HCT116 (cell line): ENCODE results near the gene RNF152. TPM values are rescaled to one million over a fixed set of nuclear protein-coding genes. Genes with fewer than 3 reads are reported as not detected.

ENCODE experiments used
- ATAC-seq: fragments of 200-7000 bp; cut with Tn5 transposase; 2 replicates; pipeline ENCODE4 v1.9.1; 2020; ENCODE audit warnings: mild to moderate bottlenecking, moderate library complexity
- BruUV-seq: library from RNA; stranded (reverse); fragments of 400-500 nt; replicated peaks from 2 replicates; lab custom pipeline; 2021; lab: Mats Ljungman, UMichigan
- CTCF ChIA-PET: fragments of 300-600 bp; sonication (Branson Sonifier 250); formaldehyde crosslinking; loops from one replicate; lab custom pipeline; 2021; ENCODE audit warnings: antibody characterized with exemption; lab: Charles Lee
- POLR2A ChIA-PET: fragments of 300-600, 350-600 bp; sonication (Branson Sonifier 250); formaldehyde crosslinking; loops from one replicate; lab custom pipeline; 2021; ENCODE audit warnings: antibody characterized with exemption; lab: Charles Lee
- RAD21 ChIA-PET, 2 experiments: fragments of 300-600 bp; sonication (Branson Sonifier 250); formaldehyde crosslinking; loops; one replicate each; lab custom pipeline; 2023; ENCODE audit warnings: low total read pairs in 2 of 2; ENCODE audit not compliant: uncharacterized antibody in 2 of 2, unreplicated experiment in 2 of 2, low non-redundant PET in 1 of 2; lab: Charles Lee
- DNase-seq: peaks from one replicate; pipeline ENCODE4 v3.0.0-alpha.2; 2010; ENCODE audit warnings: low read depth, low spot score
- H2AFZ ChIP-seq: fragments of 200-600 bp; shearing (Covaris generic), sonication (generic); 2 replicates; pipeline ENCODE4 v1.6.1; 2017; ENCODE audit warnings: low read depth, mixed run types, mixed read lengths, antibody characterized with exemption, low read length; ENCODE audit not compliant: poor library complexity, severe bottlenecking
- H3K27ac ChIP-seq: 2 replicates; pipeline ENCODE4 v1.5.1; 2012; ENCODE audit warnings: low read depth, low read length
- H3K27me3 ChIP-seq: fragments of 200-600 bp; sonication (generic); 2 replicates; pipeline ENCODE4 v1.6.1; 2016; ENCODE audit warnings: mixed run types, low read length, mixed read lengths; ENCODE audit not compliant: insufficient read depth
- H3K36me3 ChIP-seq, 2 experiments: fragments of 200-500 bp in 1 of 2; fragments of 200-600 bp in 1 of 2; sonication (Bioruptor generic) in 1 of 2; sonication (generic) in 1 of 2; 2 replicates each; pipeline versions ENCODE4 v1.5.1 to v1.6.1; 2014 to 2016; ENCODE audit warnings: low read length in 2 of 2, inconsistent platforms in 1 of 2, mixed read lengths in 1 of 2, mixed run types in 1 of 2; ENCODE audit not compliant: insufficient read depth in 2 of 2, control insufficient read depth in 1 of 2
- H3K4me1 ChIP-seq, 2 experiments: fragments of 200-600 bp in 1 of 2; sonication (generic) in 1 of 2; 2 replicates each; pipeline versions ENCODE4 v1.5.1 to v1.6.1; 2012 to 2017; ENCODE audit warnings: low read length in 2 of 2, inconsistent platforms in 1 of 2, mild to moderate bottlenecking in 1 of 2, mixed read lengths in 1 of 2, mixed run types in 1 of 2, moderate library complexity in 1 of 2; ENCODE audit not compliant: insufficient read depth in 2 of 2, control insufficient read depth in 1 of 2
- H3K4me2 ChIP-seq: fragments of 200-600 bp; sonication (generic); 2 replicates; pipeline ENCODE4 v1.6.1; 2017; ENCODE audit warnings: mixed run types, low read length, mixed read lengths
- H3K4me3 ChIP-seq, 2 experiments: fragments of 200-600 bp in 1 of 2; sonication (generic) in 1 of 2; replicated peaks in 1 of 2; 2 replicates each; pipeline ENCODE4 v1.5.1; 2011 to 2016; ENCODE audit warnings: low read length in 2 of 2, control low read depth in 1 of 2, low read depth in 1 of 2, mild to moderate bottlenecking in 1 of 2, mixed read lengths in 1 of 2, mixed run types in 1 of 2
- H3K79me2 ChIP-seq: fragments of 200-600 bp; sonication (generic); 2 replicates; pipeline ENCODE4 v1.6.1; 2017; ENCODE audit warnings: mild to moderate bottlenecking, mixed run types, low read length, moderate library complexity, mixed read lengths; ENCODE audit not compliant: insufficient read depth
- H3K9ac ChIP-seq: fragments of 200-600 bp; sonication (generic); 2 replicates; pipeline ENCODE4 v1.6.1; 2016; ENCODE audit warnings: low read length, mixed read lengths
- H3K9me2 ChIP-seq: fragments of 200-600 bp; sonication (generic), shearing (Covaris generic); 2 replicates; pipeline ENCODE4 v1.6.1; 2017; ENCODE audit warnings: mixed run types, mild to moderate bottlenecking, moderate library complexity; ENCODE audit not compliant: insufficient read depth
- H3K9me3 ChIP-seq, 2 experiments: fragments of 200-500 bp in 1 of 2; fragments of 200-600 bp in 1 of 2; sonication (Bioruptor generic) in 1 of 2; sonication (generic) in 1 of 2; 2 replicates each; pipeline ENCODE4 v1.6.1; 2014 to 2017; ENCODE audit warnings: low read length in 2 of 2, mixed read lengths in 2 of 2, inconsistent platforms in 1 of 2, low read depth in 1 of 2, mild to moderate bottlenecking in 1 of 2, mixed run types in 1 of 2, moderate library complexity in 1 of 2; ENCODE audit not compliant: control insufficient read depth in 1 of 2, insufficient read depth in 1 of 2
- H4K20me1 ChIP-seq: fragments of 200-600 bp; sonication (generic), shearing (Covaris generic); 2 replicates; pipeline ENCODE4 v1.6.1; 2017; ENCODE audit warnings: mixed run types, mild to moderate bottlenecking, moderate library complexity; ENCODE audit not compliant: insufficient read depth
- EGR1 ChIP-seq: IDR thresholded peaks from 2 replicates; pipeline ENCODE4 v1.6.1; 2012; ENCODE audit warnings: low read depth
- ELF1 ChIP-seq: IDR thresholded peaks from 2 replicates; pipeline ENCODE4 v1.6.1; 2012; ENCODE audit warnings: low read depth, borderline replicate concordance
- JUND ChIP-seq: IDR thresholded peaks from 2 replicates; pipeline ENCODE4 v1.6.1; 2012
- POLR2A ChIP-seq: IDR thresholded peaks from 2 replicates; pipeline ENCODE4 v1.7.0; 2011; ENCODE audit warnings: borderline replicate concordance; ENCODE audit not compliant: insufficient read depth, insufficient read length; ENCODE audit errors: extremely low read depth
- POLR2AphosphoS5 ChIP-seq: IDR thresholded peaks from 2 replicates; pipeline ENCODE4 v1.6.1; 2011; ENCODE audit warnings: mild to moderate bottlenecking, low read depth, low read length, moderate library complexity
- RAD21 ChIP-seq: IDR thresholded peaks from 2 replicates; pipeline ENCODE4 v1.6.1; 2012; ENCODE audit warnings: low read depth, mild to moderate bottlenecking
- SP1 ChIP-seq: IDR thresholded peaks from 2 replicates; pipeline ENCODE4 v1.6.1; 2012; ENCODE audit warnings: low read depth
- TCF7L2 ChIP-seq: IDR thresholded peaks from 2 replicates; pipeline ENCODE4 v1.7.0; 2011; ENCODE audit warnings: borderline replicate concordance, inconsistent platforms; ENCODE audit not compliant: insufficient read depth, insufficient read length; ENCODE audit errors: extremely low read depth
- YY1 ChIP-seq: IDR thresholded peaks from 2 replicates; pipeline ENCODE4 v1.6.1; 2011; ENCODE audit warnings: low read length, low read depth, moderate library complexity, mild to moderate bottlenecking; ENCODE audit not compliant: insufficient replicate concordance; ENCODE audit errors: extremely low read depth
- ZFX ChIP-seq: fragments of 450-650 bp; IDR thresholded peaks from 2 replicates; pipeline ENCODE4 v1.6.1; 2017
- intact Hi-C: fragments of 100-400 bp; cut with micrococcal nuclease; formaldehyde crosslinking; loops from 2 replicates; pipeline ENCODE4 v1.10.0; 2022
- total RNA-seq: library from RNA; stranded (reverse); gene quantifications from one replicate; pipeline ENCODE4 v1.2.1, GENCODE V29; 2021; ENCODE audit not compliant: unreplicated experiment
- TF ChIP-seq, protein P1 (sequence below): IDR thresholded peaks from 2 replicates; pipeline ENCODE4 v1.6.1; 2012
- TF ChIP-seq, protein P2 (sequence below): IDR thresholded peaks from 2 replicates; pipeline ENCODE4 v1.6.1; 2012

RNF152 gene
- total RNA-seq, 1 experiment from 2014 or later = 0.47 TPM

DNA sequence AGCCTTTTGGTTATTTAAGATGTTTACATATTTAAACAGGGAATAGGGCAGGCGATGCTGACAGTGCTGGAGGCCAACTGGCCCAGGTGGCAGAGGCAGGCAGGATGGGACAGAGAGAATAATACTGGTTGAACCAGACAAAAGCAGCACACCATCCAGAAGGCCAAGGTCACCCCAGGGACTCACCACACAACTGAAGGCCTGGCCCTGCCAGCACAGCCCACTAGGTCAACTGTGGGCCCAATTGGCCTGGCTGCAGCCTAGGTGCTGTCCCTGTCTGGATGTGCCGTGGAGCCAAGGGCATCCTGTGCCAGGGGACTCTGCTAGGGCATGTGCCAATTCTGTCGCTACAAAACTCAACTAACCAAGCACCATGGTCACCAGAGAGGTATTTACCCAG lies 69.2 kb downstream of the RNF152 start:
- RAD21 ChIA-PET = no interaction called here
- intact Hi-C loops = no loop called here
- no peak for ATAC-seq

DNA sequence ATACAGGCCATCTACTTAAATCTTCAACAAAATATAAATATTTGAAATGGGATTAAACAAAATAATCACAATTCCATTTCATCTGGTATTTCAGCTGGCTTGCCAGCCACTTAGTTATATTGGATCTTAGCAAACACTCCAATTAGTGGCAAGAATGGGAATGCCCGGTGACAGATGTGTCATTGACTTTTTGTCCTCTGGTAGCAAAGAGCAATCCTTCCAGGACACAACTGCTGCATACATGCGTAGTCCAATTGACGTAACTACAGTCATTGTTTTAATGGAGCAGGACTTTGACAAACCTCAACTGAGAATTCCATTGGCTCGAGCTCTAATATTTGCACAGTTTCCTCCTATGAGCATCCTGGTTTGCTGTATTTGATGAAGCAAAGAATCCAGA lies 69.9 kb downstream of the RNF152 start:
- TF ChIP-seq JUND = no peak
- no peak for TF ChIP-seq ZFX
- TF ChIP-seq, protein P1, sequence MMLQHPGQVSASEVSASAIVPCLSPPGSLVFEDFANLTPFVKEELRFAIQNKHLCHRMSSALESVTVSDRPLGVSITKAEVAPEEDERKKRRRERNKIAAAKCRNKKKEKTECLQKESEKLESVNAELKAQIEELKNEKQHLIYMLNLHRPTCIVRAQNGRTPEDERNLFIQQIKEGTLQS = no peak
- TF ChIP-seq YY1 = no peak
- TF ChIP-seq POLR2A = no peak
- no peak for TF ChIP-seq TCF7L2
- TF ChIP-seq RAD21 = no peak
- TF ChIP-seq SP1 = no peak
- no peak for TF ChIP-seq ELF1
- no peak for TF ChIP-seq EGR1
- no peak for TF ChIP-seq POLR2AphosphoS5
- H3K4me1 ChIP-seq = no peaks in the 10 kb centered on the region
- ATAC-seq (no peak), DNase-seq (no peak)
- BruUV-seq = no TSS peak
- no peaks in the 10 kb centered on the region for H3K9me2 ChIP-seq
- H3K36me3 ChIP-seq = no peaks in the 10 kb centered on the region
- no peak overlapping the region for H3K9ac ChIP-seq
- H3K4me3 ChIP-seq = no peak overlapping the region
- ChIA-PET RAD21 (no interaction called here), CTCF (no interaction called here), POLR2A (no interaction called here)
- H2AFZ ChIP-seq = no peak overlapping the region
- no peaks in the 10 kb centered on the region for H4K20me1 ChIP-seq
- no peaks in the 10 kb centered on the region for H3K9me3 ChIP-seq
- no peaks in the 10 kb centered on the region for H3K79me2 ChIP-seq
- intact Hi-C loops = no loop called here
- peaks cover 5% of the 10 kb centered on the region; the same call in 1 of the 2 replicates for H3K27me3 ChIP-seq
- H3K4me2 ChIP-seq = no peak overlapping the region
- H3K27ac ChIP-seq = no peak overlapping the region

More for the DNA sequence above, 69.2 kb downstream of the RNF152 start:
- Histone ChIP-seq H3K9ac (no peak overlapping the region), H3K4me1 (no peaks in the 10 kb centered on the region), H3K79me2 (no peaks in the 10 kb centered on the region), H3K9me3 (no peaks in the 10 kb centered on the region), H2AFZ (no peak overlapping the region), H3K9me2 (no peaks in the 10 kb centered on the region), H3K36me3 (no peaks in the 10 kb centered on the region), H3K27ac (no peak overlapping the region), H4K20me1 (no peaks in the 10 kb centered on the region), H3K4me3 (no peak overlapping the region), H3K27me3 (peaks cover 5% of the 10 kb centered on the region; the same call in 1 of the 2 replicates), H3K4me2 (no peak overlapping the region)
- TF ChIP-seq, protein P1 = no peak
- TF ChIP-seq, protein P2, sequence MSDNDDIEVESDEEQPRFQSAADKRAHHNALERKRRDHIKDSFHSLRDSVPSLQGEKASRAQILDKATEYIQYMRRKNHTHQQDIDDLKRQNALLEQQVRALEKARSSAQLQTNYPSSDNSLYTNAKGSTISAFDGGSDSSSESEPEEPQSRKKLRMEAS = no peak
- CTCF ChIA-PET = no interaction called here
- DNase-seq = no peak
- no TSS peak for BruUV-seq
- POLR2A ChIA-PET = no interaction called here
